Stomach smooth muscle (tissue), 2 donors: ENCODE data around the gene MYL2.

Experiments
- H3K27ac ChIP-seq: one replicate; pipeline ENCODE4 v1.7.0; 2013; ENCODE audit warnings: mild to moderate bottlenecking, low read length, inconsistent platforms
- H3K27me3 ChIP-seq, 2 donors: one replicate each; pipeline ENCODE4 v1.7.0; 2013; ENCODE audit warnings: low read length in 2 of 2; ENCODE audit not compliant: insufficient read depth in 2 of 2, control insufficient read depth in 1 of 2
- H3K36me3 ChIP-seq, 2 donors: one replicate each; pipeline ENCODE4 v1.7.0; 2013; ENCODE audit warnings: low read length in 2 of 2; ENCODE audit not compliant: control insufficient read depth in 2 of 2, insufficient read depth in 2 of 2
- H3K4me1 ChIP-seq: one replicate; pipeline ENCODE4 v1.7.0; 2013; ENCODE audit warnings: low read length; ENCODE audit not compliant: control insufficient read depth, insufficient read depth
- H3K4me3 ChIP-seq, 2 donors: one replicate each; pipeline ENCODE4 v1.7.0; 2013; ENCODE audit warnings: low read length in 2 of 2
- H3K9ac ChIP-seq, 2 donors: one replicate each; pipeline ENCODE4 v1.7.0; 2013; ENCODE audit warnings: low read length in 2 of 2, mild to moderate bottlenecking in 1 of 2
- H3K9me3 ChIP-seq, 2 donors: one replicate each; pipeline ENCODE4 v1.7.0; 2013; ENCODE audit warnings: low read length in 2 of 2; ENCODE audit not compliant: control insufficient read depth in 2 of 2
- donor health status: healthy.
- donor health status: Pancreatic carcinoma.

MYL2 gene

GRCh38 chr12:110930348-110931314 lies 10.3 kb upstream of the MYL2 start:
- no peak overlapping the region for H3K27ac ChIP-seq

DNA sequence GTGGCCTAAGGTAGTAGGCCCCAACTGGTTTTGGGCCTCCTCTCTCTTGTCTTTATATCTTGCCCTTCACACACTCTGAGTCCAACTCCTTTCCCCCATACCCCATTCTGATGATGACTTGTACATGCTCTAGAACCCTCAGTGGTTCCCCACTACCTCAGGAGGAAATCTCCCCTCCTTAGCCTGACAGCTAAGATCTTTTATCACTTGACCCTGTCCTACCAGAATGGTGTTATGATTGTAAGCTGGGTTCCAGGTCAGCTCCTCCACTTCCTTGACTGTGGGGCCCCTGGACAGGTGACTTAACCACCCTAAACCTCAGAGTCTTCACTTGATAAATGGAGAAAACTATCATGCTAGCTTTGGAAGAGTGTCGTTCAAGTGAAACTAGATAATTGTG lies 9.4 kb upstream of the MYL2 start:
- H3K4me3 ChIP-seq: no peak overlapping the region
- H3K9ac ChIP-seq: no peak overlapping the region
- H3K27ac ChIP-seq: no peak overlapping the region
- H3K36me3 ChIP-seq: no peaks in the 10 kb centered on the region
- H3K4me1 ChIP-seq: no peaks in the 10 kb centered on the region
- no peaks in the 10 kb centered on the region for H3K9me3 ChIP-seq
- peaks cover 5 to 16% of the 10 kb centered on the region in 2 donors for H3K27me3 ChIP-seq

More at GRCh38 chr12:110930348-110931314, 10.3 kb upstream of the MYL2 start:
- no peaks in the 10 kb centered on the region for H3K36me3 ChIP-seq
- peaks cover 10 to 16% of the 10 kb centered on the region in 2 donors for H3K27me3 ChIP-seq
- H3K9me3 ChIP-seq: no peaks in the 10 kb centered on the region
- H3K4me3 ChIP-seq: no peak overlapping the region
- no peaks in the 10 kb centered on the region for H3K4me1 ChIP-seq
- no peak overlapping the region for H3K9ac ChIP-seq

- Histone ChIP-seq H3K27me3 (peaks cover 2 to 16% of the 10 kb centered on the region in 2 donors), H3K9me3 (no peaks in the 10 kb centered on the region), H3K4me1 (no peaks in the 10 kb centered on the region), H3K9ac (no peak overlapping the region), H3K27ac (no peak overlapping the region), H3K4me3 (no peak overlapping the region), H3K36me3 (no peaks in the 10 kb centered on the region)
Observed at GRCh38 chr12:110928700-110929099, 8.3 kb upstream of the MYL2 start.

GRCh38 chr12:110927546-110927945 lies 7.2 kb upstream of the MYL2 start:
- no peak overlapping the region for H3K4me3 ChIP-seq
- no peaks in the 10 kb centered on the region for H3K36me3 ChIP-seq
- peaks cover 5 to 16% of the 10 kb centered on the region in 2 donors for H3K27me3 ChIP-seq
- no peaks in the 10 kb centered on the region for H3K4me1 ChIP-seq
- no peak overlapping the region for H3K9ac ChIP-seq
- no peaks in the 10 kb centered on the region for H3K9me3 ChIP-seq
- H3K27ac ChIP-seq: no peak overlapping the region

DNA sequence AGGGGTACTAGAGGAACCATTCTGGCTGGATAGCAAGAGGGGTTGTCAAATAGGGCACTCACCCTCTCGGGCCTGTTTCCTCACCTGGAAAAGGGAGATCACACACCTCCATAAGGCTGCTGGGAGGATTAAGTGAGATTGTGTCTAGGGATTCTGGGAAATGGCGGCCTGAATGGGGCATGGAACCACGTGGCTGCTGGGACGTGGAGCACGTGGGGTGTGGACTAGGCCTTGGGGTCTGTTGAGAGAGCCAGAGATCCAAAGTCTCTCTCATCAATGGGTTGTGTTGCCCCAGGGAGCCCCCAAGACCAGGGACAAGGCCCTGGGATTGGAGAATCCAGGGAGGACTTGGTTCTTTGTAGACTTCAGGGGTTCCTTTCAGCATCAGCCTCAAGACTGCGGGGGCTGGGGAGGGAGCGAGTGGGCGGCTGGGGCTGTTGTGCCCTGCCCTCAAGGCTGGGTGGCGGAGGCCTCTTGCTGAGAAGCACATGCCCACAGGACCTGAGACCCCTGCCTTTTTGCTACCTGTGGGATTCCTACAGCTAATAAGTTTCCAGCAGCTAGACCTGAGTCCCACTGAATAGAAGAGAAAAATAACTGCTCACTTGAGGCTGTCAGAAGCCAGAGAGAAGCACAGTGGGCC lies 3.4 kb upstream of the MYL2 start:
- Histone ChIP-seq H3K27me3 (peaks cover 5 to 11% of the 10 kb centered on the region in 2 donors), H3K27ac (no peak overlapping the region), H3K9me3 (no peaks in the 10 kb centered on the region), H3K9ac (no peak overlapping the region), H3K4me1 (no peaks in the 10 kb centered on the region), H3K36me3 (no peaks in the 10 kb centered on the region), H3K4me3 (no peak overlapping the region)

DNA sequence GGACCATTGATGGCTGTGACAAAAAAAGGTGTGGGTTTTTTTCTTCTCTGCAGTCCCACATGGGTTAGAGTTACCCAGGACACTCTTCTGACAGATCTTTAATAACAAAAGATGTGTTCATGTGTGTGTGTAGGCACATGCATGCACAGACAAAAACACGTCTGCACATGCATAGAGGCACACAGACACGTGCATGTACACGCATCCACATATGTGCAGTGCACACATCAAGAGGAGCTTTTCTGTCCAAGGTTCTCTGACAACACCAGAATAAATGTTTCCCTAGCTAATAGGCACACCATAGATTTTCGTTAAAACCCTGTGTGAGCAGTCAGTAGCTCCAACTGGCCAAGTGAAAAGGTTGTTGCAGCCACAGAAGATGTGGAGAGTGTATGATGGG lies 2.8 kb upstream of the MYL2 start:
- no peaks in the 10 kb centered on the region for H3K9me3 ChIP-seq
- H3K9ac ChIP-seq: no peak overlapping the region
- H3K4me1 ChIP-seq: no peaks in the 10 kb centered on the region
- H3K4me3 ChIP-seq: no peak overlapping the region
- no peak overlapping the region for H3K27ac ChIP-seq
- no peaks in the 10 kb centered on the region for H3K36me3 ChIP-seq
- peaks cover 3 to 11% of the 10 kb centered on the region in 2 donors for H3K27me3 ChIP-seq

DNA sequence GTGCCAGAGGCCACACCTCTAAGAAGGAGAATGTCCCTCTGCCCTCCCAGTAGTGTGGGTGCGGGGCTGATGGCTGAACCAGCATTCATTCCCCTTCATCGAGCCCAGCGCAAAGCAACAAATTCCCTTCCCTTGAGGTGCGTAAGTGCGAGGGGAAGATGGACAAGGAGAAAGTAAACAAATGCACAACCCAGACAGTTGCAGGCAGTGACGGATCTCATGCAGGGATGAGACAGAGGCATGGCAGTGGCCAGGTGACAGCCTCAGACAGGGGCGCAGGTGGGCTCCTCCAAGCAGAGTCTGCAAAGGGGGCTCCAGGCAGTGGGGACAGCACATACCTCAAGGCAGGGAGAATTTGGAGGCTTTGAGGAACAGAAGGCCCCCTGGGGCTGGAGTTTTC lies 2.3 kb upstream of the MYL2 start:
- Histone ChIP-seq H3K27ac (no peak overlapping the region), H3K4me1 (no peaks in the 10 kb centered on the region), H3K4me3 (no peak overlapping the region), H3K9ac (no peak overlapping the region), H3K36me3 (no peaks in the 10 kb centered on the region), H3K9me3 (no peaks in the 10 kb centered on the region), H3K27me3 (peaks cover 3 to 11% of the 10 kb centered on the region in 2 donors)

DNA sequence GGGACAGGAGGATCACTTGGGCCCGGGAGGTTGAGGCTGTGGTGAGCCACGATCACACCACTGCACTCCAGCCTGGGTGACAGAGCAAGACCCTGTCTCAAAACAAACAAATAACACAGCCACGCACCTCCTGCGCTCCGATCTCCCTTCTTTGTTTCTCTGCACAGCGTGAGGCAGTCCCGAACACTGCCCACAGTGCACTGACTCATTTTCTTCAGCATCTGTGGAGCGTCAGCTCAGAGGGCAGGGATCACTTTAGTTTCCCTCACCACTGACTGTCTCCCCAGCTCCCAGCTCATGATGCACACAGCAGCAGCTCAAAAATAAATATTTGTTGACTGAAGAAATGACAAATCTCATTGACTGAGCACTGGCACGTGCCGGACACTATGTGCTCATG lies 883 bp upstream of the MYL2 start:
- H3K9me3 ChIP-seq: no peaks in the 10 kb centered on the region
- H3K9ac ChIP-seq: no peak overlapping the region
- no peak overlapping the region for H3K27ac ChIP-seq
- H3K27me3 ChIP-seq: peaks cover 3 to 9% of the 10 kb centered on the region in 2 donors
- H3K4me1 ChIP-seq: no peaks in the 10 kb centered on the region
- H3K36me3 ChIP-seq: no peaks in the 10 kb centered on the region
- H3K4me3 ChIP-seq: no peak overlapping the region

DNA sequence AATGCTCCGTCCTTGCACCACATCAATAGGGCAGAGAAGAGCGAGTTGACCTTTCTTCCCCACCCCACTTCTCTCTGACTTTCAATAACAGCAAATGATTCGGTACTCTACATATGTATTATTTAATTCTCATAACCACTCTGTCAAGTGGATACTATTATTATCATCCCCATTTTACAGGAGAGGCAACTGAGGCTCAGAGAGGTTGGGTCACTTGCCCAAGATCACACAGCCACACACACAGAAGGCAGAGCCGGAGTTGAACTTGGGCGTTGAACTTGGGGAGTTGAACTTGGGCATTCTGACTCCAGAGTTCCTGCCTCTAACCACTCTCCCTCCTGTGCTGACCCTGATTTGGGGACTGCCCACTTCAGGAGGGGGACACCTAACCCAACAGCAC lies 659 bp downstream of the MYL2 start:
- Histone ChIP-seq H3K9me3 (no peaks in the 10 kb centered on the region), H3K27me3 (peaks cover 3 to 5% of the 10 kb centered on the region in 2 donors), H3K36me3 (no peaks in the 10 kb centered on the region), H3K4me1 (no peaks in the 10 kb centered on the region), H3K4me3 (no peak overlapping the region), H3K27ac (no peak overlapping the region), H3K9ac (no peak overlapping the region)

GRCh38 chr12:110917961-110918360 lies 2.4 kb downstream of the MYL2 start:
- Histone ChIP-seq H3K27me3 (peaks cover 3 to 5% of the 10 kb centered on the region in 2 donors), H3K27ac (no peak overlapping the region), H3K9me3 (no peaks in the 10 kb centered on the region)

DNA sequence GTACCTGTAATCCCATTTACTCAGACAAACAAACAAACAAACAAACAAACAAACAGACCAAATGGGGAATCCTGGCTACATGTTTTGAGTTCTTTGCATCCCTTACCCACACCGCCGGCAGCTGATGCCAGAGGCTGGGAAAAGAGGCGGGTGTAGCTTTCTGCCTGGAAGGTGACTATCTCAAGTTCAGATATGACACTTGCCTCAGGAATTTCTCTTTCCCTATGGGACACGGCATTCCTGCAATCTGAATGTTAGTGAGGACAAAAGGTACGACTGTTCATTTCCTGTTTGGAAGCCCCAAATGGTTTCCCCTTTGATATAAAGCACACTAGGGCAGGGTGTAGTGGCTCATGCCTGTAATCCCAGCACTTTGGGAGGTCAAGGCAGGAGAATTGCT lies 2.9 kb downstream of the MYL2 start:
- no peaks in the 10 kb centered on the region for H3K4me1 ChIP-seq
- peaks cover 0 to 5% of the 10 kb centered on the region in 2 donors for H3K27me3 ChIP-seq
- H3K27ac ChIP-seq: no peak overlapping the region
- H3K36me3 ChIP-seq: no peaks in the 10 kb centered on the region
- H3K9me3 ChIP-seq: no peaks in the 10 kb centered on the region
- no peak overlapping the region for H3K4me3 ChIP-seq
- no peak overlapping the region for H3K9ac ChIP-seq

More at GRCh38 chr12:110917961-110918360, 2.4 kb downstream of the MYL2 start:
- Histone ChIP-seq H3K4me1 (no peaks in the 10 kb centered on the region), H3K4me3 (no peak overlapping the region), H3K9ac (no peak overlapping the region), H3K36me3 (no peaks in the 10 kb centered on the region)
